Prostate gland (tissue), 2 donors: Measurements from ENCODE around the gene LOX.

Experiments used
- CTCF ChIP-seq, 4 experiments: fragments of 200-600 bp in 2 of 4; fragments of 450-650 bp in 2 of 4; sonication (generic) in 2 of 4; IDR thresholded peaks; 1 replicate in 3 of 4; 2 replicates in 1 of 4; pipeline ENCODE4 v1.5.1; 2016 to 2019; ENCODE audit warnings: antibody characterized with exemption in 4 of 4, mild to moderate bottlenecking in 2 of 4, moderate library complexity in 2 of 4
- POLR2A ChIP-seq: fragments of 450-650 bp; IDR thresholded peaks from one replicate; pipeline ENCODE4 v1.6.1; 2016; ENCODE audit warnings: antibody characterized with exemption, mild to moderate bottlenecking
- POLR2AphosphoS5 ChIP-seq: sonication (generic); formaldehyde crosslinking; IDR thresholded peaks from one replicate; pipeline ENCODE4 v1.6.1; 2017; ENCODE audit warnings: antibody characterized with exemption

GRCh38 chr5:122029818-122030217, 48.2 kb downstream of the LOX start:
- TF ChIP-seq POLR2A (no peak), CTCF (IDR thresholded peaks at IDR 0.05) (no peak), POLR2AphosphoS5 (no peak)
